Common myeloid progenitor, CD34-positive (primary cell): ENCODE data around the gene FKBP2.

Source experiments
- CTCF ChIA-PET: fragments of 350-600 bp; sonication (Branson Sonifier 250); formaldehyde crosslinking; loops from one replicate; lab custom pipeline; 2021; ENCODE audit warnings: antibody characterized with exemption; lab: Charles Lee
- POLR2A ChIA-PET: fragments of 350-600 bp; sonication (Branson Sonifier 250); formaldehyde crosslinking; loops from one replicate; lab custom pipeline; 2021; ENCODE audit warnings: antibody characterized with exemption; lab: Charles Lee
- DNase-seq, 3 donors: peaks; one replicate each; pipeline versions ENCODE4 v3.0.0 to v3.0.0-alpha.2; 2013
- H3K27ac ChIP-seq, 2 experiments: 1 replicate in 1 of 2; 2 replicates in 1 of 2; pipeline ENCODE4 v1.7.0; 2013; ENCODE audit warnings: inconsistent platforms in 2 of 2, low read length in 2 of 2, mild to moderate bottlenecking in 2 of 2, low read depth in 1 of 2, moderate library complexity in 1 of 2; ENCODE audit not compliant: severe bottlenecking in 2 of 2, insufficient read depth in 1 of 2, poor library complexity in 1 of 2
- H3K27me3 ChIP-seq, 5 experiments: replicated peaks in 2 of 5; 1 replicate in 3 of 5; 2 replicates in 2 of 5; pipeline versions ENCODE4 v1.6.1 to v1.7.0; 2013; ENCODE audit warnings: low read length in 4 of 5, mild to moderate bottlenecking in 2 of 5, moderate library complexity in 2 of 5, inconsistent platforms in 1 of 5; ENCODE audit not compliant: insufficient read depth in 5 of 5, control insufficient read depth in 4 of 5
- H3K36me3 ChIP-seq, 4 experiments: 1 replicate in 2 of 4; 2 replicates in 2 of 4; pipeline versions ENCODE4 v1.6.1 to v1.7.0; 2013; ENCODE audit warnings: low read length in 3 of 4, control low read depth in 1 of 4, mild to moderate bottlenecking in 1 of 4; ENCODE audit not compliant: control insufficient read depth in 4 of 4, insufficient read depth in 4 of 4
- H3K4me1 ChIP-seq, 4 experiments: 1 replicate in 3 of 4; 2 replicates in 1 of 4; pipeline versions ENCODE4 v1.6.1 to v1.7.1; 2013; ENCODE audit warnings: low read length in 3 of 4, mild to moderate bottlenecking in 3 of 4, control low read depth in 1 of 4, inconsistent platforms in 1 of 4, moderate library complexity in 1 of 4; ENCODE audit not compliant: control insufficient read depth in 4 of 4, insufficient read depth in 4 of 4; ENCODE audit errors: control extremely low read depth in 1 of 4
- H3K4me3 ChIP-seq, 7 experiments: 1 replicate in 4 of 7; 2 replicates in 3 of 7; pipeline versions ENCODE4 v1.5.1 to v1.7.0; 2013; ENCODE audit warnings: mild to moderate bottlenecking in 7 of 7, low read length in 6 of 7, moderate library complexity in 6 of 7, inconsistent platforms in 2 of 7, low read depth in 2 of 7, control low read depth in 1 of 7; ENCODE audit not compliant: insufficient read depth in 4 of 7, control insufficient read depth in 1 of 7; ENCODE audit errors: extremely low read depth in 1 of 7
- H3K9me3 ChIP-seq, 5 experiments: 1 replicate in 4 of 5; 2 replicates in 1 of 5; pipeline versions ENCODE4 v1.6.1 to v1.7.1; 2013; ENCODE audit warnings: low read length in 4 of 5, mild to moderate bottlenecking in 2 of 5, inconsistent platforms in 1 of 5, low read depth in 1 of 5, moderate library complexity in 1 of 5; ENCODE audit not compliant: control insufficient read depth in 4 of 5, insufficient read depth in 2 of 5; ENCODE audit errors: control extremely low read depth in 1 of 5
- WGBS: methylation state at CpG from one replicate; pipeline ENCODE4 v1.1.5; 2013; ENCODE audit not compliant: insufficient coverage; 5-methylcytosine and 5-hydroxymethylcytosine counted together

FKBP2 gene

GRCh38 chr11:64284048-64284961 lies 43.4 kb downstream of the FKBP2 start, which contains the start of gene BAD:
BAD (minus strand) TSS chr11:64284665; CDS start chr11:64284368, 297 bp downstream.
- Histone ChIP-seq H3K4me1 (peaks cover 0 to 21% (median 20%) of the 10 kb centered on the region in 4 experiments), H3K27ac (peak within 1 kb of the TSS; percentile 98 to 99), H3K9me3 (no peaks in the 10 kb centered on the region), H3K36me3 (peaks cover 0 to 12% (median 3%) of the 10 kb centered on the region in 4 experiments), H3K27me3 (peaks cover 0 to under 1% (median 0%) of the 10 kb centered on the region in 5 experiments), H3K4me3 (peak within 1 kb of the TSS; percentile 54 to 92 (median 81))
- DNase-seq, result peak; percentile 91 to 93 (median 93)
- POLR2A ChIA-PET, result interaction anchor here (0.6 to 2.9 kb wide), 4 partner anchors 14 to 1136 kb away, joined by 3 to 30 read pairs (median 4); partner anchors contain the start of gene FKBP2
- CTCF ChIA-PET, result interaction anchor here (0.6 to 6.4 kb wide), 13 partner anchors 7 to 79 kb away, joined by 3 to 42 read pairs (median 4); partner anchors contain the start of genes CATSPERZ, FERMT3, PLCB3 and TRMT112
- 6% methylated on average over 29 of the region's 44 CpGs for WGBS

- Histone ChIP-seq H3K4me1 (peaks cover 0 to 21% (median 20%) of the 10 kb centered on the region in 4 experiments), H3K27me3 (peaks cover 0 to 10% (median 0%) of the 10 kb centered on the region in 5 experiments), H3K27ac (peak within 1 kb of the TSS; percentile 98 to 99), H3K36me3 (peaks cover 0 to 12% (median 2%) of the 10 kb centered on the region in 4 experiments), H3K4me3 (peak within 1 kb of the TSS; percentile 54 to 92 (median 81)), H3K9me3 (no peaks in the 10 kb centered on the region)
- ChIA-PET POLR2A (interaction anchor here (0.6 to 2.9 kb wide), 6 partner anchors 15 to 1135 kb away, joined by 3 to 30 read pairs (median 3); partner anchors contain the start of genes FKBP2 and PPP1R14B), CTCF (interaction anchor here (0.8 to 6.4 kb wide), 8 partner anchors 8 to 78 kb away, joined by 3 to 42 read pairs (median 4); partner anchors contain the start of genes CATSPERZ and TRMT112)
- WGBS, result under 1% methylated on average over 63 of the region's 102 CpGs
- peak; percentile 81 to 91 (median 89) for DNase-seq
Measured at GRCh38 chr11:64284962-64285884, 44.3 kb downstream of the FKBP2 start, which contains the start of gene GPR137. GPR137 (plus strand) TSS chr11:64285848; CDS start chr11:64286525, 677 bp downstream.

GRCh38 chr11:64285885-64286800 lies 45.2 kb downstream of the FKBP2 start:
- POLR2A ChIA-PET, result interaction anchor here (1.2 to 2.9 kb wide), 2 partner anchors 16 to 39 kb away, joined by 3 to 30 read pairs; no protein-coding TSS in a partner anchor
- Histone ChIP-seq H3K9me3 (no peaks in the 10 kb centered on the region), H3K27ac (peak overlapping the region; percentile 98 to 99), H3K36me3 (peaks cover 0 to 11% (median 2%) of the 10 kb centered on the region in 4 experiments), H3K27me3 (peaks cover 0 to 19% (median 8%) of the 10 kb centered on the region in 5 experiments), H3K4me3 (peak overlapping the region; percentile 13 to 92 (median 81)), H3K4me1 (peaks cover 0 to 22% (median 20%) of the 10 kb centered on the region in 4 experiments)
- CTCF ChIA-PET, result interaction anchor here (1.0 to 6.4 kb wide), 8 partner anchors 9 to 81 kb away, joined by 3 to 42 read pairs (median 4); partner anchors contain the start of gene CATSPERZ
- WGBS, result 39% methylated on average over 28 of the region's 40 CpGs
- DNase-seq, result peak in 2 of 3 donors; percentile 43 to 48

GRCh38 chr11:64286801-64287159 lies 45.9 kb downstream of the FKBP2 start:
- no peak for DNase-seq
- Histone ChIP-seq H3K4me3 (no peak overlapping the region), H3K4me1 (peaks cover 0 to 28% (median 26%) of the 10 kb centered on the region in 4 experiments), H3K27me3 (peaks cover 0 to 25% (median 8%) of the 10 kb centered on the region in 5 experiments), H3K27ac (no peak overlapping the region), H3K9me3 (no peaks in the 10 kb centered on the region), H3K36me3 (peaks cover 0 to 7% (median 2%) of the 10 kb centered on the region in 4 experiments)
- WGBS, result 95% methylated on average over 9 of the region's 9 CpGs
- POLR2A ChIA-PET, result no interaction called here
- CTCF ChIA-PET, result interaction anchor here (1.0 to 1.8 kb wide), 5 partner anchors 15 to 81 kb away, joined by 3 to 7 read pairs (median 4); no protein-coding TSS in a partner anchor

GRCh38 chr11:64287676-64288352 lies 46.9 kb downstream of the FKBP2 start:
- H3K4me3 ChIP-seq, result no peak overlapping the region
- 97% methylated on average over 30 of the region's 33 CpGs for WGBS
- H3K4me1 ChIP-seq, result peaks cover 0 to 37% (median 34%) of the 10 kb centered on the region in 4 experiments
- H3K36me3 ChIP-seq, result peaks cover 0 to 3% (median under 1%) of the 10 kb centered on the region in 4 experiments
- H3K27ac ChIP-seq, result no peak overlapping the region
- ChIA-PET CTCF (interaction anchor here (0.8 to 6.1 kb wide), 6 partner anchors 15 to 82 kb away, joined by 3 to 45 read pairs (median 5); partner anchors contain the start of genes CATSPERZ and ESRRA), POLR2A (interaction anchor here (0.6 kb wide), 1 partner anchor 34 kb away, joined by 3 read pairs; no protein-coding TSS in a partner anchor)
- DNase-seq, result no peak
- peaks cover 0 to 36% (median 13%) of the 10 kb centered on the region in 5 experiments for H3K27me3 ChIP-seq
- H3K9me3 ChIP-seq, result no peaks in the 10 kb centered on the region
